GM21381 (cell line): ENCODE data around the gene MEMO1.
"Not testable (repeated sequence)": the region's sequence is repeated elsewhere in the genome, so short reads cannot be mapped to it uniquely, and the experiment has no call there.

Experiments
- ATAC-seq: cut with Tn5 transposase; IDR thresholded peaks from one replicate; pipeline ENCODE4 v1.9.1; 2021; ENCODE audit warnings: mild to moderate bottlenecking, moderate library complexity; ENCODE audit not compliant: unreplicated experiment

The MEMO1 gene

GRCh38 chr2:32010670-32011484, at the start of gene MEMO1:
Gene MEMO1, minus strand, starts transcription at chr2:32011008. Its CDS starts 761 bp downstream, at chr2:32010247.
- peak; percentile 59 for ATAC-seq

GRCh38 chr2:32060266-32060665, 49.5 kb upstream of the MEMO1 start:
- no peak for ATAC-seq

- no peak for ATAC-seq
These were observed 47.3 kb upstream of the MEMO1 start for GRCh38 chr2:32058130-32058529.

GRCh38 chr2:32054583-32054982, 43.8 kb upstream of the MEMO1 start:
- not testable (repeated sequence) for ATAC-seq

GRCh38 chr2:32051836-32052439, 41.1 kb upstream of the MEMO1 start:
- ATAC-seq: no peak

- no peak for ATAC-seq
These were observed 32.8 kb upstream of the MEMO1 start for GRCh38 chr2:32043561-32043960.

- peak; percentile 88 for ATAC-seq
These were observed 28.8 kb upstream of the MEMO1 start, which contains the start of gene DPY30 for GRCh38 chr2:32039447-32040219. Gene DPY30, minus strand, starts transcription at chr2:32039805. Its CDS starts 349 bp downstream, at chr2:32039456.

- not testable (repeated sequence) for ATAC-seq
These were observed 23.5 kb upstream of the MEMO1 start for GRCh38 chr2:32034198-32034887.

GRCh38 chr2:32018789-32019482, 8.1 kb upstream of the MEMO1 start:
- ATAC-seq: not testable (repeated sequence)

GRCh38 chr2:32012872-32013271, 2.1 kb upstream of the MEMO1 start:
- ATAC-seq: no peak

- ATAC-seq: no peak
These were observed 715 bp upstream of the MEMO1 start for GRCh38 chr2:32011485-32011960.

GRCh38 chr2:32010280-32010669, 533 bp downstream of the MEMO1 start:
- peak; percentile 44 for ATAC-seq

GRCh38 chr2:32009516-32010256, 1.1 kb downstream of the MEMO1 start:
- peak; percentile 18 for ATAC-seq

GRCh38 chr2:32008805-32009515, 1.8 kb downstream of the MEMO1 start:
- ATAC-seq: no peak

GRCh38 chr2:32007121-32007391, 3.8 kb downstream of the MEMO1 start:
- ATAC-seq: no peak

GRCh38 chr2:32005371-32005976, 5.3 kb downstream of the MEMO1 start:
- ATAC-seq: no peak

- no peak for ATAC-seq
These were observed 7.0 kb downstream of the MEMO1 start for GRCh38 chr2:32003791-32004190.

GRCh38 chr2:32002406-32002805, 8.4 kb downstream of the MEMO1 start:
- no peak for ATAC-seq

- no peak for ATAC-seq
These were observed 11.4 kb downstream of the MEMO1 start for GRCh38 chr2:31999438-31999837.
